ENCODE results near the gene GRK6. TPM values are rescaled to one million over a fixed set of nuclear protein-coding genes. Genes with fewer than 3 reads are reported as not detected.
A peak's percentile ranks its signal among the peaks of the same experiment; 100 is the strongest.

GRK6 gene
- total and polyA plus RNA-seq, 2 of the 4 experiments (the other 2 are of a cell fraction): 25.3 to 30.1 TPM

- no peak overlapping the region for H3K14ac ChIP-seq (replicated peaks; ENCODE audit: low read depth, low read length)
- peak overlapping the region; percentile 82 for H2AK9ac ChIP-seq (replicated peaks; ENCODE audit: low read depth, low read length, poor library complexity)
- no peak overlapping the region for H3K27ac ChIP-seq (ENCODE audit: insufficient read depth, low read length)
- intact Hi-C loops (cut with micrococcal nuclease) (no loop called here), in situ Hi-C loops (cut with MboI; ENCODE audit: low sequenced_read_pairs) (no loop called here), dilution Hi-C loops (cut with HindIII; ENCODE audit: low sequenced_read_pairs, unreplicated experiment) (no loop called here)
- TF ChIP-seq SMC3 (IDR thresholded peaks at IDR 0.05; ENCODE audit: low read depth, low read length): peak; percentile 58
- TF ChIP-seq RAD21 (IDR thresholded peaks at IDR 0.05; ENCODE audit: low read length): peak; percentile 55
- TF ChIP-seq MAFK (IDR thresholded peaks at IDR 0.05; ENCODE audit: low read depth, low read length): no peak
- TF ChIP-seq CTCF (conservative IDR thresholded peaks at IDR 0.05; ENCODE audit: low read depth, low read length): peak; percentile 84
- no peak for TF ChIP-seq CEBPB (IDR thresholded peaks at IDR 0.05; ENCODE audit: low read depth, low read length)
- peak; percentile 78 for TF ChIP-seq MAZ (IDR thresholded peaks at IDR 0.05; ENCODE audit: borderline replicate concordance, low read depth, low read length)
- TF ChIP-seq RFX5 (IDR thresholded peaks at IDR 0.05; ENCODE audit: low read depth, low read length): no peak
- no TSS peak for BruUV-seq (replicated peaks)
- no peak overlapping the region for H3K4ac ChIP-seq (ENCODE audit: low read depth, low read length)
- peaks cover 25% of the 10 kb centered on the region for H3K4me1 ChIP-seq (ENCODE audit: control insufficient read depth, insufficient read depth, low read length)
- 77% methylated on average over 13 of the region's 43 CpGs; no CpG with 5 or more reads in 1 of the 2 experiments for WGBS, 2 experiments (ENCODE audit: extremely low coverage in 2 of 2, insufficient read length in 1 of 2)
- DNase-seq (no peak), ATAC-seq (ENCODE audit: low read depth) (peak; percentile 2; the same call in 1 of the 2 replicates)
- H3K9ac ChIP-seq (ENCODE audit: low read depth, low read length): no peak overlapping the region
- H2BK5ac ChIP-seq (ENCODE audit: low read depth, low read length, poor library complexity, severe bottlenecking): no peak overlapping the region
- H2AK5ac ChIP-seq (ENCODE audit: low read depth, low read length): no peak overlapping the region
- H4K20me1 ChIP-seq (ENCODE audit: insufficient read depth, low read length): peaks cover 95% of the 10 kb centered on the region
- H3K36me3 ChIP-seq (ENCODE audit: control insufficient read depth, insufficient read depth, low read length): peaks cover 81% of the 10 kb centered on the region
- H4K91ac ChIP-seq (ENCODE audit: insufficient read depth, low read depth, low read length): no peak overlapping the region
- H3K9me1 ChIP-seq (ENCODE audit: insufficient read depth, low read length): peaks cover 9% of the 10 kb centered on the region
- H3K23ac ChIP-seq (ENCODE audit: low read depth, low read length): no peak overlapping the region
- H3K18ac ChIP-seq (ENCODE audit: low read depth, low read length): no peak overlapping the region
- ChIA-PET POLR2A (ENCODE audit: unreplicated experiment) (interaction anchor here (0.6 kb wide), 1 partner anchor 39 kb away, joined by 3 read pairs; no protein-coding TSS in a partner anchor), CTCF (no interaction called here)
- no peak overlapping the region for H3K4me3 ChIP-seq (ENCODE audit: insufficient read depth, low read depth, low read length)
- no peak overlapping the region for H2AFZ ChIP-seq (replicated peaks; ENCODE audit: low read length, poor library complexity)
- H3K27me3 ChIP-seq (ENCODE audit: control insufficient read depth, insufficient read depth, low read length): no peaks in the 10 kb centered on the region
- H4K8ac ChIP-seq (ENCODE audit: low read depth in 2 of 2, low read length in 2 of 2): no peak overlapping the region
- H2BK120ac ChIP-seq (ENCODE audit: low read depth, low read length): no peak overlapping the region
- H2BK15ac ChIP-seq (ENCODE audit: low read depth, low read length): no peak overlapping the region
- no peak overlapping the region for H3K4me2 ChIP-seq (ENCODE audit: low read depth, low read length)
- peaks cover 37 to 82% of the 10 kb centered on the region in 2 experiments for H3K79me1 ChIP-seq (ENCODE audit: low read depth in 1 of 2, low read length in 2 of 2)
- no peaks in the 10 kb centered on the region for H3K9me3 ChIP-seq (ENCODE audit: control insufficient read depth, insufficient read depth, low read length)
- H3K56ac ChIP-seq (ENCODE audit: extremely low read depth, insufficient read depth, low read length): no peak overlapping the region
- H4K5ac ChIP-seq (ENCODE audit: low read depth, low read length): no peak overlapping the region
- no peak overlapping the region for H2BK20ac ChIP-seq (ENCODE audit: low read depth, low read length)
Measured at GRCh38 chr5:177491429-177491945, 65.0 kb downstream of the GRK6 start.
